Lower leg skin (tissue), 4 donors: ENCODE results near the gene PCBP4. TPM values are rescaled to one million over a fixed set of nuclear protein-coding genes. Genes with fewer than 3 reads are reported as not detected.
"Not testable (repeated sequence)": the region's sequence is repeated elsewhere in the genome, so short reads cannot be mapped to it uniquely, and the experiment has no call there.

ENCODE experiments used
- DNase-seq, 2 donors: peaks; one replicate each; pipeline ENCODE4 v3.0.0-alpha.2; 2019; ENCODE audit warnings: low spot score in 2 of 2
- H3K4me3 ChIP-seq: fragments of 200-600 bp; sonication (generic); 2 replicates; pipeline ENCODE4 v1.5.1; 2017; ENCODE audit warnings: mild to moderate bottlenecking, low read depth; ENCODE audit not compliant: poor library complexity, severe bottlenecking
- POLR2A ChIP-seq, 2 donors: fragments of 450-650 bp; IDR thresholded peaks; one replicate each; pipeline ENCODE4 v1.6.1; 2016 to 2017; ENCODE audit warnings: antibody characterized with exemption in 2 of 2, mild to moderate bottlenecking in 1 of 2, moderate library complexity in 1 of 2
- WGBS, 2 donors: methylation state at CpG; one replicate each; pipeline ENCODE4 v1.1.5; 2018; 5-methylcytosine and 5-hydroxymethylcytosine counted together
- intact Hi-C: fragments of 100-400 bp; cut with DNase I; formaldehyde crosslinking; loops from one replicate; pipeline ENCODE4 v1.15.0; 2023; ENCODE audit warnings: low total_unique reads
- total RNA-seq, 4 donors: library from RNA; depleted of rRNA; stranded (reverse); fragments of >200 nt; gene quantifications; one replicate each; pipeline ENCODE4 v1.1.0, GENCODE V29; 2016
- TF ChIP-seq, protein P1 (sequence below), 3 donors: fragments of 450-650 bp; IDR thresholded peaks; one replicate each; pipeline ENCODE4 v1.5.1; 2016; ENCODE audit warnings: antibody characterized with exemption in 3 of 3, mild to moderate bottlenecking in 3 of 3, moderate library complexity in 2 of 3

Gene PCBP4
- total RNA-seq, 4 donors from 2014 or later = 25.5 to 46.7 (median 29.2) TPM

- WGBS, 2 donors = 87 to 95% methylated on average over 13 of the region's 13 CpGs
- intact Hi-C loops = no loop called here
- H3K4me3 ChIP-seq = no peak overlapping the region
- TF ChIP-seq, protein P1, sequence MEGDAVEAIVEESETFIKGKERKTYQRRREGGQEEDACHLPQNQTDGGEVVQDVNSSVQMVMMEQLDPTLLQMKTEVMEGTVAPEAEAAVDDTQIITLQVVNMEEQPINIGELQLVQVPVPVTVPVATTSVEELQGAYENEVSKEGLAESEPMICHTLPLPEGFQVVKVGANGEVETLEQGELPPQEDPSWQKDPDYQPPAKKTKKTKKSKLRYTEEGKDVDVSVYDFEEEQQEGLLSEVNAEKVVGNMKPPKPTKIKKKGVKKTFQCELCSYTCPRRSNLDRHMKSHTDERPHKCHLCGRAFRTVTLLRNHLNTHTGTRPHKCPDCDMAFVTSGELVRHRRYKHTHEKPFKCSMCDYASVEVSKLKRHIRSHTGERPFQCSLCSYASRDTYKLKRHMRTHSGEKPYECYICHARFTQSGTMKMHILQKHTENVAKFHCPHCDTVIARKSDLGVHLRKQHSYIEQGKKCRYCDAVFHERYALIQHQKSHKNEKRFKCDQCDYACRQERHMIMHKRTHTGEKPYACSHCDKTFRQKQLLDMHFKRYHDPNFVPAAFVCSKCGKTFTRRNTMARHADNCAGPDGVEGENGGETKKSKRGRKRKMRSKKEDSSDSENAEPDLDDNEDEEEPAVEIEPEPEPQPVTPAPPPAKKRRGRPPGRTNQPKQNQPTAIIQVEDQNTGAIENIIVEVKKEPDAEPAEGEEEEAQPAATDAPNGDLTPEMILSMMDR (IDR thresholded peaks at IDR 0.05) = no peak
- TF ChIP-seq POLR2A (IDR thresholded peaks at IDR 0.05) = no peak
- DNase-seq = no peak
These were observed 33.6 kb downstream of the PCBP4 start for GRCh38 chr3:51933471-51934138.

GRCh38 chr3:51932471-51933370 is 34.5 kb downstream of the PCBP4 start:
- TF ChIP-seq POLR2A (IDR thresholded peaks at IDR 0.05) = no peak
- TF ChIP-seq, protein P1 (IDR thresholded peaks at IDR 0.05) = no peak
- H3K4me3 ChIP-seq = no peak overlapping the region
- 91 to 93% methylated on average over 15 of the region's 15 CpGs for WGBS, 2 donors
- DNase-seq = peak in 1 of 2 donors; percentile 11
- intact Hi-C loops = no loop called here

DNA sequence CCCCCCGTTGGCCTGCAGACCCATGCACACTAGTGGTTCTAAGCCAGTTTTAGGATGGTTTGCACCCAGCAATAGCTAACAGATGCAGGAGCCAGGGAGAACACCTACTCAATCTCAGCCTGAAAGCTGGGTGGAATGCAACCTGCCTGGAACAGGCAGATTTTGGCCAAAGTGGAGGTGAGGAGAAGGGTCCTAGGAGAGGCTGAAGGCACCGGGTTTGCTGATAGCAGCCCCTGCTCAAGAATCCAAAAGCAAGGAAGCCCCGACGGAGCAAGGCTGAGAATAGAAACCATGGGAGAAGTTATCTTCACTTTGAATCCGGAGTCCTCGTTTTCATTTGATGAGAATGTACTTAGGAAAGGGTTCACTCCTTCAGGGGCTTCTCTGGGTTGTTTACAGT is 35.5 kb downstream of the PCBP4 start:
- intact Hi-C loops = no loop called here
- no peak for TF ChIP-seq POLR2A (IDR thresholded peaks at IDR 0.05)
- TF ChIP-seq, protein P1 (IDR thresholded peaks at IDR 0.05) = no peak
- 92% methylated on average over 6 of the region's 6 CpGs for WGBS, 2 donors
- no peak overlapping the region for H3K4me3 ChIP-seq
- DNase-seq = no peak

DNA sequence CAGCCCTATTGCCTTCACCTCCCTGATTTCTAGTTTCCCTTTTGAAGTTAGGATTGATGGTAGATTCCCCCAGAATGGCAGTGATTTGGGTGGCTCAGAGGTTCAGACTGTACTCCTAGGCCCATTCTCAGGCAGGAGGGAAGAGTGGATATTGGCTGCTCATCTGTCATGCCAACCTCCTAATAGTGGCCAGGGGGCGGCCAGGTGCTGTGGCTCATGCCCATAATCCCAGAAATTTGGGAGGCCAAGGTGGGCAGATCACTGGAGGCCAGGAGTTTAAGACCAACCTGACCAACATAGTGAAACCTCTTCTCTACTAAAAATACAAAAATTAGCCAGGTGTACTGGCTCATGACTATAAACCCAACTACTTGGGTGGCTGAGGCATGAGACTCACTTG is 36.8 kb downstream of the PCBP4 start:
- no peak for DNase-seq
- WGBS, 2 donors = 92 to 100% methylated on average over 1 of the region's 1 CpG
- intact Hi-C loops = no loop called here
- no peak overlapping the region for H3K4me3 ChIP-seq
- TF ChIP-seq, protein P1 (IDR thresholded peaks at IDR 0.05) = no peak
- no peak for TF ChIP-seq POLR2A (IDR thresholded peaks at IDR 0.05)

GRCh38 chr3:51929420-51930003 is 37.7 kb downstream of the PCBP4 start:
- DNase-seq = peak in 1 of 2 donors; percentile 32

GRCh38 chr3:51928981-51929380 is 38.3 kb downstream of the PCBP4 start:
- H3K4me3 ChIP-seq, intact Hi-C loops: not testable (repeated sequence)
- WGBS, 2 donors = 79 to 81% methylated on average over 3 of the region's 3 CpGs
- peak in 1 of 2 donors; percentile 43 for DNase-seq

More at GRCh38 chr3:51929420-51930003, 37.7 kb downstream of the PCBP4 start:
- no peak overlapping the region for H3K4me3 ChIP-seq
- intact Hi-C loops = no loop called here
- TF ChIP-seq, protein P1 (IDR thresholded peaks at IDR 0.05) = no peak
- no peak for TF ChIP-seq POLR2A (IDR thresholded peaks at IDR 0.05)
- 70 to 73% methylated on average over 5 of the region's 5 CpGs for WGBS, 2 donors
